Tibial nerve (tissue), 4 donors: ENCODE measurements around the gene USP48.

Source experiments
- EP300 ChIP-seq, 2 donors: sonication (generic); formaldehyde crosslinking; IDR thresholded peaks; one replicate each; pipeline ENCODE4 v1.6.1; 2017; ENCODE audit warnings: antibody characterized with exemption in 2 of 2, mild to moderate bottlenecking in 1 of 2
- POLR2A ChIP-seq, 2 donors: fragments of 450-650 bp; IDR thresholded peaks; one replicate each; pipeline ENCODE4 v1.6.1; 2017; ENCODE audit warnings: antibody characterized with exemption in 2 of 2, mild to moderate bottlenecking in 2 of 2, moderate library complexity in 2 of 2
- TF ChIP-seq, protein P1 (sequence below), 5 experiments: fragments of 200-600 bp in 3 of 5; fragments of 450-650 bp in 2 of 5; sonication (generic) in 3 of 5; IDR thresholded peaks; one replicate each; pipeline ENCODE4 v1.5.1; 2016 to 2019; ENCODE audit warnings: antibody characterized with exemption in 5 of 5, mild to moderate bottlenecking in 3 of 5, moderate library complexity in 2 of 5

DNA sequence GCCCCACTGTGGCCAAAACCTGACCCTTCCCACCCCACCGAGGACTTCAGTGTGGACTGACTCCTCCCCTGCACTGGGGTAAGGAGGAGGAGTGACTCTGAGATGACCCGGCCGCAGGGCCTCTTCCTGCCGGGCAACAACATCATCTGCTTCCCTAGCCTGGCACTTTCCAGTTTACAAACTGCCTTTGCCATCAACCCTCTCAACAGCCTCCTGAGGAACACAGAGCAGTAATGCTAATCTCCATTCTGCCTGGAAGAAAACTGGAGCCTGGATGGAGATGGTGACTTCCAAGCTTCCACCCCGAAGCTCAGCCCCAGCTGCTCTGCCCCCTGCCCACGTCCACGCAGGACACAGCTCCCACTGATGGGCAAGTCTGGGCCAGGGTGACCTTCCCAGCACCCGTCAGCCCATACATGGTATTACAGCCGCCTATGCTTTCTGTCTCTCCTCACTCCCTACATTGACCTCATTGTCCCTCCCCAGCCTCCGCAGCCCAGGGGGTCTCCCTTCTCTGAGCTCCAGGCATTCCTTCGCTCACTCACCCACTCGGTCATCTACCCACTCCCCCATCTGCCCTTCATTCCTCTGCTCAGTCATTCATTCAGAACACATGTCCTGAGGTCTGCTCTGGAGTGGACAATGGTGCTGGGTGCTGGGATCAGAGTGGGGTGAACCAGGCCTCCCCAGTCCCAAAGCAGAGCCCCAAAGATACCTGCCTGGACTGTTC lies 148.0 kb downstream of the USP48 start:
- TF ChIP-seq, protein P1, sequence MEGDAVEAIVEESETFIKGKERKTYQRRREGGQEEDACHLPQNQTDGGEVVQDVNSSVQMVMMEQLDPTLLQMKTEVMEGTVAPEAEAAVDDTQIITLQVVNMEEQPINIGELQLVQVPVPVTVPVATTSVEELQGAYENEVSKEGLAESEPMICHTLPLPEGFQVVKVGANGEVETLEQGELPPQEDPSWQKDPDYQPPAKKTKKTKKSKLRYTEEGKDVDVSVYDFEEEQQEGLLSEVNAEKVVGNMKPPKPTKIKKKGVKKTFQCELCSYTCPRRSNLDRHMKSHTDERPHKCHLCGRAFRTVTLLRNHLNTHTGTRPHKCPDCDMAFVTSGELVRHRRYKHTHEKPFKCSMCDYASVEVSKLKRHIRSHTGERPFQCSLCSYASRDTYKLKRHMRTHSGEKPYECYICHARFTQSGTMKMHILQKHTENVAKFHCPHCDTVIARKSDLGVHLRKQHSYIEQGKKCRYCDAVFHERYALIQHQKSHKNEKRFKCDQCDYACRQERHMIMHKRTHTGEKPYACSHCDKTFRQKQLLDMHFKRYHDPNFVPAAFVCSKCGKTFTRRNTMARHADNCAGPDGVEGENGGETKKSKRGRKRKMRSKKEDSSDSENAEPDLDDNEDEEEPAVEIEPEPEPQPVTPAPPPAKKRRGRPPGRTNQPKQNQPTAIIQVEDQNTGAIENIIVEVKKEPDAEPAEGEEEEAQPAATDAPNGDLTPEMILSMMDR (IDR thresholded peaks at IDR 0.05): no peak
- TF ChIP-seq POLR2A (IDR thresholded peaks at IDR 0.05) (no peak), EP300 (IDR thresholded peaks at IDR 0.05) (peak in 1 of 2 donors; percentile 72)
